MM.1S (cell line): ENCODE results near the gene RFNG.

Experiments
- CTCF ChIP-seq: fragments of 300-600 bp; sonication (generic); IDR thresholded peaks from 2 replicates; pipeline ENCODE4 v1.5.1; 2016; ENCODE audit warnings: antibody characterized with exemption, low read length, mixed read lengths
- EZH2 ChIP-seq: fragments of 300-600 bp; sonication (generic); optimal IDR thresholded peaks from 2 replicates; pipeline ENCODE3; 2017; ENCODE audit warnings: low read depth, mild to moderate bottlenecking, antibody characterized with exemption, low read length, mixed read lengths
- EZH2phosphoT487 ChIP-seq: fragments of 300-600 bp; sonication (generic); IDR thresholded peaks from 2 replicates; pipeline ENCODE4 v1.6.1; 2018; ENCODE audit warnings: antibody characterized with exemption, low read length

- TF ChIP-seq CTCF (no peak), EZH2phosphoT487 (no peak), EZH2 (no peak)
Measured at GRCh38 chr17:82036634-82037091, 14.9 kb downstream of the RFNG start.
